GM21717 (cell line): Measurements from ENCODE around the gene KIAA1958.
"Not testable (repeated sequence)": the region's sequence is repeated elsewhere in the genome, so short reads cannot be mapped to it uniquely, and the experiment has no call there.

ENCODE experiments used
- ATAC-seq: cut with Tn5 transposase; IDR thresholded peaks from one replicate; pipeline ENCODE4 v1.9.1; 2021; ENCODE audit warnings: mild to moderate bottlenecking, moderate library complexity; ENCODE audit not compliant: unreplicated experiment

Gene KIAA1958

DNA sequence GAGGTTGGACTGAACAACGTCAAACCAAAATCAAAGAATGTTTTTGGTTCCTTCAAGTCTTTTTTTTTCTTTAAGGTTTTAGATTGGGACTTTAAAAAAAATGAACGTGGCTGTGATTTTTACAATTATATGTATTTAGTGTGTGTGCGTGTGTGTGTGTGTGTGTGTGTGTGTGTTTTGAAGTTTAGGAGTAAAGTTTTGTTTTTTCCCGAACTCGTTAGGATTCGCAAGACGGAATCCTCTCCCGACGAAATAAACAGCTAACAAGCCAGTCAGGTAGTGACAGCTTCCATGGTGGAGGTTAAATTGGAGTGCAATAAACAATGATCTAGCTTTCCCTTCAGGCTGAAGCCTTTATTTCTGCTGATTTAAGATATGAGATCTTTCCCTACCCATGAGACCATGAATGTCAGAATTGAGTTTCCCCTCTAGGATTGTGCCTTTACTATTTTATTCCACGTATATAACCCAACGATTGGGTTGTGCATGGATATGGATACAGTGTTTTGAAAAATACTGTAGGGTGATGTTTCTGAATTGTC is 1.2 kb downstream of the KIAA1958 start:
- no peak for ATAC-seq

DNA sequence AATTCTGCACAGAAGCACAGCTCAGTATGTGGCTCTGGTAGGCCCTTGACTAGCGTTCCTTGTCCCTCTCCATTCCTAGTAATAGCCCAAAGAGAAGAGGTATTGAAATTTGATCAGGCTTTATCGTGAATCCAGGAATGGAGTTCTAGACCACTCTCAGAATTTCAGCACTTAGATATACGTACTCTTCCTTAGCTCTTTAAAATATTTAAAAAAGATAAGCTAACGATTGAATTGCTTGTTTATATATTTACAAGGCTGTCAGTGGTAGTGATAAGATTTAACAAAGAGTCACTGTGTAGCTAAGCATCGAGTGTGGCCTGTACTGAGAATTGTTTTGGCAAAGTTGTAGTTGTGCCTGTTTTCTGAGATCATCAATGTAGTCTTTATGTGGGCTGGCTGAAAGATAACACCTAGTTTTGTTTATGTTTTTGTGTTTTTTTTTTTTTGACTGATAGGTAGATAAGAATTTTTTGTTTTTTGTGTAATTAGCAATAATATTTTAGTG is 2.5 kb downstream of the KIAA1958 start:
- no peak for ATAC-seq

DNA sequence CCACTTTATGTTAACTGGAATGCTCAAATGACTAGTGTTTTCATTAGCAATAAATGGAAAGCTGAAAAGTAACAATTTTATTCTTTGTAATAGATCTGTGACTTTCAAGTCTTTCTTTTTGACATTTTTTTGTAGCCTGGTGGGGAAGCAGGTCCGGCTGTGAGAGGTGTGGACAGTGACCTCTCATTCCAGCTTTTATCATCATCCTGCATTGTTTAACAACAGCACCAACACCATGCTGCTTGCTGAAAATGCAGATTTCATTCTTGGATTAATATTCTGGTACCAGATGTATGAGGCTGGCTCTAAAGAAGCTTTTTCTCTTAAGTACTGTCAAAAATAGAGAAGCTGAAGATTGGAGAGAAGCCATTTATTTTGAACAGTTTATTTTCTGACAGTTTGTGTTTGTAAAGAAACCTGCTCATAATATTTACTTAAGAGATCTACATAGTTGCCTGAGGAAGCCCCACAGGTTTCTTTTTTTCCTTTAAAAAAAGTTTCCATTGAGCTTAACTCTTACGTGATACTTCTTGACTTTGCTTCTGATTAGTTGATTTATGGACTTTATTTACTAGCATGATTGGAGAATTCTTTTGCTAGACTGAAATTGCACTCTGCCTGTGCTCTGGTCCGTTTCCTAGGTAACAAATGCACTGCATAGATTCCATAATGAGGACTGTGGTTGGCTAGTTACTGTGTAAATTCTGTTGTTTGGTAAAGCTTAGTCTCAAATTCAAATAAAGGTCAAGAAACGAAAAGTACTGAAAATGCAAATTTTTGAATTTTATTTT is 3.4 kb downstream of the KIAA1958 start:
- no peak for ATAC-seq

DNA sequence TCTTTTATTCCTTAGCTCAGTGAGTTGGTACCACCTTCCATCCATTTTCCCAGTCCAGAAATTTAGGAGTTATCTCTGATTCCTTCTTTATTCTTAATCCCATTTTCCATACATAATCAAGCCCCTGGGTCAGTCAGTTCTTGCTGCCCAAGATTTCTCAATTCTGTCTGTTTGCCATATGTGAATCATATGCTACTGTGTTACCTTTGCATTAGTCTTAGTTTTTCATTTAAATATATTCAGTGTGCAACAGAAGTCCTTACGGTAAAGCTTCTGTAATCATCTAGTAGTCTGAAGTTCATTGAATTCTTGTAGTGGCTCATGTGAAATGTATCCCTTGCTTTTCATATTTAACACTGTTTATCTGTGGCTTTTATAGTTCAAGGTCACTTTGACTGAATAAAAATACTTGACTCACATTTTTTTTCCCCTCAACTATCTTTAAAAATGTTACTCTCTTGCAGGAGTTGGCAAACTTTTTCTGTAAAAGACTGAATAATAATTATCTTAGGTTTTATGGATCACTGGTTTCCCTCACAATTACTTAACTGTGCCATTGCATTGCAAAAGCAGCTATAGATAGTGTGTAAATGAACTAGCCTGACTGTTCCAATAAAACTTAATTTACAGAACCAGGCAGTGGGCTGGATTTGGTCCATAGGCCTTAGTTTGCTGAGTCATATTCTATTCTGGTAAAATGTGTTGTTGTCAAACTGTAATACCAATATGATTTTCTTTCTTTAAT is 6.9 kb downstream of the KIAA1958 start:
- no peak for ATAC-seq

DNA sequence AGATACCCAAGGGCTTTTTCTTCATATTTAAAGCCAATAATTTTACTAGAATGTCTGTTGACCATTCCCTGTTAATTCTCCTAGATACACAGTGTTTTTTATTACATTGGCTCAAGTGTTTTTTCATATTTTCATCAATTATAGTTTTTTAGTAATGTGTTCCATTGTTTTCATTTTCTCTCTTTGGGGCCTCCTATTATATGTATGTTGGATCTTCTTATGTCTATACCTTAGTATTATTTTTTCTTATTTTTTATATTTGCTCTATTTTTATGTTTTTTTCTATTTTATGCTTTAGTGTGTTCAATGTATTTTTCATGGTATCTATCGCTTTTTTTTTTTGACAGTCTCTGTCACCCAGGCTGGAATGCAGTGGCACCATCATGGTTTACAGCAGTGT is 7.5 kb downstream of the KIAA1958 start:
- no peak for ATAC-seq

DNA sequence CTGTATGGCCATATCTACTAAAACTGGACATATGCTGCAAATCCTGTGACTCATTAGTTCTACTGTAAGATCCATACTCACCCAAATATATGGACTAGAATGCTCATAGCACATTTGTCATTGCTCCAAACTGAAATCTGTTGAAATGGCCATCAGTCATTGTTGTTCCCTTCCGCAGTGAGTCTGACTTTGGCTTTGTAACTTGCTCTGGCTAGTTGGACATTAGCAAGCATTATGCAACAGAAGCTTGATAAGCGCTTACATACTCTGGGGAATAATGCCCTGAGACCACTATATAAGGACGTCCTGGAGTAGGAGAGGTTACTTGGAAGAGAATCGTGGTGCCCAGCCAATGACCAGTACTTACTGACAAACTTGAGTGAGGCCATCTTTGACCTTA is 9.0 kb downstream of the KIAA1958 start:
- no peak for ATAC-seq

DNA sequence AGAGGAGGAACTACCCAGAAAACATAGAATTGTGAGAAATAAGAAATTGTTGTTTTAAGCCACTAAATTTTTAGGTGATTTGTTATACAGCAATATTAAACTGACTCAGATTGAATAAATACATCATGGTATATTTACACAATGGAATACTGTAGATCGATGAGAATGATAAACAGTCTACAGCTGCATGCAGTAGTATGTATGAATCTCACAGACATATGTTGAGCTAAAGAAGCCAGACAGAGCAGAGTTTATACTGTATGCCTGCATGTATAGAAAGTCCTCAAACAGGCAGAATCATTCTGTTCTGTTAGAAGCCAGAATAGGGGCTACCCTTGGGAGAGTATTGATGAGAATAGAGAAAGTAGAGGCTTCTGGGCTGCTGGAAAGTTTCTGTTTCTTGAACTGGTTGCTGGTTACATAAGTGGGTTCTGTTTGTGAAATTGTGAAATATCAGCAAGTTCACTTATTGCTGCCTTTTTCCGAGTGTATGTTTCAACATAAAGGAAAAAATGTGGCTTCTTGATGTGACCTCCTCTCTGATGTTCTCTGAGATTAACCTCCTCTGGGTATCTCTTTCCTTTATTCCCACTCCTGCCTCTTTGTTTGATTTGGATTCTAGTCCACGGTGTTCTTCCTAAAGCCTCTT is 9.6 kb downstream of the KIAA1958 start:
- ATAC-seq, result no peak

DNA sequence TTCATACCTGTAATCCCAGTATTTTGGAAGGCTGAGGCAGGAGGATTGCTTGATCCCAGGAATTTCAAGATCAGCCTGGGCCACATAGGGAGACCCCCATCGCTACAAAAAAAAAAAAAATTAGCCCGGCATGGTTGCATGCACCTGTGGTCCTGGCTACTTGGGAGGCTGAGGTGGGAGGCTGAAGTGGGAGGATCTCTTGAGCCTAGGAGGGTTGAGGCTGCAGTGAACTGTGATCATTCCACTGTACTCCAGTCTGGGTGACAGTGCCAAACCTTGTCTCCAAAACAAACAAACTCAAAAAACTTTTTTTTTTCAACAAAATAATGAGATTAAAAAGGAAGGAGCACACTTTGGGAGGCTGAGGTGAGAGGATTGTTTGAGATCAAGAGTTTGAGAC is 14.2 kb downstream of the KIAA1958 start:
- no peak for ATAC-seq

DNA sequence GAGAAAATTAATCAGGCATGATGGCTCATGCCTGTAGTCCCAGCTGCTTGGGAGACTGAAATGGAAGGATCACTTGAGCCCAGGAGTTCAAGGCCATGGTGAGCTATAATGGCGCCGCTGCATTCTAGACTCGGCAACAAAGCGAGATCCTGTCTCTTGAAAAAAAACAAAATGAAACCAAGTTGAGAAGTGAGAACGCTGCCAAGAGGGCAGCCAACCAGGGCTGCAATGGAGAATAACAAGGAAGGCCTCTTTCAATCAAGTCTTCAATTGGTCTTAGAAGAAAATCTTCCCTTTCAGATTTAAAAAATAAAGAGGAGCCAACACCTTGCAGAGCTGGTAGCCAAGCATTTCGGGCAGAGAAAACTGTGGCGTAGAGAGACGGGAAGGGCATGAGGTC is 14.7 kb downstream of the KIAA1958 start:
- no peak for ATAC-seq

DNA sequence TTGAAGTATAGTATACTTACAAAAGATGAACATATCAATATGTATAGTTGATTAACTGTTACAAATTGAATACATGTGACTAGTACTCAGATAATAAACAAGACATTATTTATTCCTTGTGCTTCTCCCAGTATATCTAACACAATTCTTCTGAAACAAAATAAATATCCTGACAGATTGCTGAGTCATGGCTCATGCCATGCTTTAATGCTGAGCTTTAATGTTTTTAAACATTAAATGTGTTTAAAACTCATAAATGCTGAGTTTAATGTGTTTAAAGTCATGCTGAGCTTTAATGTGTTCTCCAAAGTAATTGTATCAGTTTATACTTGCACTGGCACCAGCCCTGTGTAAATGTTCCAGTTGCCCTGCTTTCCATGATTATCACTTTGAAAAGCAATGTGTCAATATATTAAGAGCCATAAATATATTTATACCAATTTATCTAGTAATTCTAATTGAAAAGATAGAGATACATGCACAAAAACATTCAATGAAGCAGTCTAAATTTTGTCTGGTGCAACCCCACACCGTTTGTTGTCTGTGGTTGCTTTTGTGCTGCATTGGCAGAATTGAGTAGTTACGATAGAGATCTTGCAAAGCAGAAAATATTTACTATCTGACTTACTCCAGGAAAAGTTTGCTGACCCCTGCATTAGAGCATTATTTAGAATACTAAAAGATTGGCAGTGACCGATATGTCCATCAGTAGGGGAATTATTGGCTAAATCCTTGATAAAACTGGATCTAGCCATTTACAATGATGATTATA is 15.7 kb downstream of the KIAA1958 start:
- no peak for ATAC-seq

DNA sequence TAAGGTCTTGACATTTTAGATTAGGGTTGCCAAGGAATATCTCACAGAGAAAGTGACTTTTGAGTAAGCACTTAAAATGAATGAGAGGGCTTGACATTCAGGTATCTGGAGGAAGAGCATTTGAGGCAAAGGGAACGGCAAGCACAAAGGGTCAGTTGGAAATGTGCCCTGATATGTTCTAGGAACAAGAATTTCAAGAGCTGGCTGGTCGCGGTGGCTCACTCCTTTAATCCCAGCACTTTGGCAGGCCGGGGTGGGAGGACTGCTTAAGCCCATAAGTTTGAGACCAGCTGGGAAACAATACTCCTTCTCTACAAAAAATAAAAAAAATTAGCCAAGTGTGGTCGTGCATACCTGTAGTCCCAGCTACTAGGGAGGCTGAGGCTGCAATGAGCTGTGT is 16.5 kb downstream of the KIAA1958 start:
- no peak for ATAC-seq

DNA sequence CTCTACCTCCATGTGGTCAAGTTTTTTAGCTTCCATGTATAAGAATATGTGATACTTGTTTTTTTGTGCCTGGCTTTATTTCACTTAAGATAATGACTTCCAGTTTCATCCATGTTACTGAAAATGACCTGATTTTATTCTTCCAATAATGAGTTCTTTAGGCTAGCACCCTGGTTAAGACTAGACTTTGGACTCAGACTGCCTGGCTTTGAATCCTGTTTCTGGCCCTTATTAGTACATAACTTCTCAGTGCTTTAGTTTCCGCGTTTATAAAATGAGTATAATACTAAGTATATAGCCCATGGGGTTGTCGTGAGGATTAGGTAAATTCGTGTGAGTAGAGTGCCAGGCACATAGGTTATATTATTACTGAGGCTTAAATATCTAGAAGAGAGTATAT is 18.5 kb downstream of the KIAA1958 start:
- ATAC-seq, result no peak

DNA sequence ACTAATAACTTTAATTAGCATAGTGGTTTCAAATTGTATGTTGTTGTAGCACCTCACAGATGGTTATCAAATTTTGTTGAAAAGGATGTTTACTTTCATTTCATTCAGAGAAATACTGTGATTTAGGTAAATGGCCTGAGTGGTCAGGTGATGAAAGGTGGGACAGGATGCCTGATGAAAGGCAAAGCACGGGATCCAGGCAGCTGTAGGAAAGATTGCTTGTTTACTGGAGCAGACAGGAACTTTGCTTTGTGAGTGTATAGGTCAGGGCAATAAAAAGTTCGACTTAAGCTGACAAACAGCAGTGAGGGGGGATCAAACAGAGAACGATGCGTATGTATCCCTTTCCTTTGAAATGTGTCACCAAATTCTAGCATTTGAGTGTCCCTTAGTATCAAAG is 19.0 kb downstream of the KIAA1958 start:
- ATAC-seq, result no peak

DNA sequence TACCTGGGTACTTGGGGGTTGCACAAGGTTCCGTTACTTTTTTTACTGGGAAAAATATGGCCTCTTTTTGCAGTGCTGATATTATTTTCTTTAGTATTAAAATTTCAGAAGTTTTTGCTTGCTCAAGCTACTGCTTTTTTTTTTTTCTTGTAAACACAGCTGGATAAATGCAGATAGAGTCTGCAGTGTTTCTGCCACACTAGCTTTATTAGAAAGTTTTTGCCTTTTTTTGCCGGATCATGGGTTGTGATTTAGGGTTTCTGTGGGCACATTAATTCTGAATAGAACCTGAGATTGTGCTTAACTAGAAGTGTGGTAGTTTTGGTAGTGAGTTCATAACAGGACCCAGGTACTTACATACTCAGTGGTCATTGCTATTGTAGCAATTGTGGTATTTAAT is 19.9 kb downstream of the KIAA1958 start:
- ATAC-seq, result no peak

DNA sequence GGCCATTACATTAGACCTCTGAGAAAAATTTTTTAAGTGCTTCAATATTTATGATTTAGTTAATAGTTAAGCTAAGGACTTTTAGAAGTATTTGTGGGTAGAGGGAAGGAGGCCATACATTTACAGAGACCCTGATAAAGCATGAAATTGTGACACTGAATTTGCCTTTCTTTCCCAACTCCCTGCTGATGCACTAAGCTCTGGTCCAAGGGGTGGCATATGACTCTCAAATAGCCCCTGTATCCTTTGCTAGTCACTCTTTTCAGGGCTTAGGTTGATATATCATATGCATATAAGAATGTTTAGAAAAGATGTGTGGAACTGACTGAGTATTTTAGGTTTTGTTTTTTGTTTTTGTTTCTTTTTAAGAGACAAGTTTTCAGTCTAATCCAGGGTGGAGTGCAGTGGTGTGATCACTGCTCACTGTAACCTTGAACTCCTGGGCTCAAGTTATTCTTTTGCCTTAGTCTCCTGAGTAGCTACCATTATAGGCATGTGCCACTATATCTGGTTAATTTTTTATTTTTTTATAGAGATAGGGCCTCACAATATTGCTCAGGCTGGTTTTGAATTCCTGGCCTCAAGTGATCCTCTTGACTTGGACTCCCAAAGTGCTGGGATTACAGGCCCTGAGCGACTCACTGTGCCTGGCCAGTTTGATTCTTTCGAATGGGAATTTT is 20.5 kb downstream of the KIAA1958 start:
- no peak for ATAC-seq

DNA sequence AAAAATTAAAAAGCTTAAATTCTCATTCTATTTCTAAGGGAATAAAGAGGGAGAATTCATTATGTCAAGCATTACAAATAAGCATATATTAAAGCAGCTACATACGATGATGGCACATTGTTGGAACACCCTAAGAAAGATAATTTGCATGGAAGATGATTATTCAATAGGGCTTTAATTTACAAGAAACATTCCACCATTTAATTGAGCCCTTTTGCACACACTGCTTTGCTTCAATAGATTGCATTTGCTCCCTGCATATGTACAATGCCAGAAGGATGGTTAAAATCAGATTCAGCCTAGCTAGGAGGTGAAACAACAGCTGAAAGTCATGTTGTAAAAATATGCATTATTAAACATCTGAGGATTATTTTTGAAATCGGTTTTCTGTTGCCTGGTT is 21.8 kb downstream of the KIAA1958 start:
- no peak for ATAC-seq

DNA sequence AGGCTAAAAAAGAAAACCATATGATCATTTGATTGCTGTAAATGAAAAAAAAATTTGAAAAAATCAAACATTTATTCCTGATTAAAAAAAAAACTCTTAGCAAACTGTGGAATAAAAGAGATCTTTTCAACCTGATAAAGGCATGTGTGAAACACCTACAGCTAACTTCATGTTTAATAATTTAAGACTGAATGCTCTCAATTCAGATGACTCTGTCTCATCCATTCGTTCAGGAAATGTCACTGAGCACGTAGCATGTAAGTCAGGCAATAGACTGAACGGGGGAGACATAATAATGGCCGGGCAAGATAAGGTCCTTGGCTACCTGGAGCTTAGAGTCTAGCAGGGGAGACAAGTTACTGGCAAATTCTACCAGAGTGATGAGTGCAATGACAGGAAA is 25.8 kb downstream of the KIAA1958 start:
- ATAC-seq, result not testable (repeated sequence)

DNA sequence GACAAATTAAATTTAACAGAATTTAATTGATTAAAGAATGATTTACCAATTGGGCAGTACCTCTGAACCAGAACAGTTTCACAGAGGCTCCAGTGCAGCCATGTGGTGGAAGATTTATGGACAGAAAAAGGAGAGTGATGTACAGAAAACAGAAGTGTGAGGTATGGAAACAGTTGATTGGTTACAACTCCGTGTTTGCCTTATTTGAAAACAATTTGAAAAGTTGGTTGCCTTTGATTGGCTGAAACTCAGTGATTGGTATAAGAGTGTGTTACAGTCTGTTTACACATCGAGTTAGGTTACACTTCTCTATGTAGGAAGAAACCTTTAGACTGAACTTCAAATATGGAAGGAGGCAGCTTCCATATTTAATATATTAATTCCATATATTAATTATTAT is 30.1 kb downstream of the KIAA1958 start:
- no peak for ATAC-seq

DNA sequence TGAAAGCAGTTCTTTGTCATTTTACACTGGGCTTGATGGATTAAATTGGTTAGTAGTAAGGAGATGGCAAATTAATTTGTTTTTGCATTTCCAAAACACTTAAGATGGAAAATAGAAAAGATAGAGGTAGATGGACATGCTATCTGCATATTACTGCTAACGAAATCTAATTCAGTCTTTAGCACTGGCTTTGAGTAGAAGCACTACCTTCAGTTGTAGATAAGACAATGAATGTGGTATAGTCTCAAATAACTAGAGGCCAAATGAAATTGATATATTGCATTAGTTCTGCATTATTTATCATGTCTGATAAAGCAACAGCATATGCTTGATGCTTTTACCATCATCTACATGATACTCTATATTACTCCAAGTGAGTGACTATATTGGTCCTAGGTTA is 33.4 kb downstream of the KIAA1958 start:
- ATAC-seq, result no peak

DNA sequence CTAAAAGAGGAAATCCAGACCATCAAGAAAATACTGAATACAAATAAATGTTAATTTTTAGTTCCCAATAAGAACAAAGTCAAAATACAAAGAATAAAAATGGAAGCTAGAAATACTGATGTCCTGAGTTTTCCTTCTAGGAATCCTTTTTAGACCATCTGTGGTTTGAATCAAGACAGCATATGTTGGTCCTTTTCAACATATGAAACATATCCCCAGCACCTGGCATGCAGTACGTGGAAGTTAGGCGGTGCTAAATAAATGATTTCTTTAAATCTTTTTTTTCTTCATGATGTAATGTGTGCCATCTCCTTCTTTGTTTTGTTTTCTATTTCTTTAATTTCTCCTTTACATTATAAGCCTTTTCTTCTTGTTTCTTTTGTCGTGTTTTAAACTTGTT is 34.0 kb downstream of the KIAA1958 start:
- ATAC-seq, result no peak
